Effector memory CD4-positive, alpha-beta T cell (primary cell): ENCODE measurements around the gene SUN5.
A peak's percentile ranks its signal among the peaks of the same experiment; 100 is the strongest.
"Not testable (repeated sequence)": the region's sequence is repeated elsewhere in the genome, so short reads cannot be mapped to it uniquely, and the experiment has no call there.

Experiments
- DNase-seq, 3 donors: peaks; one replicate each; pipeline ENCODE4 v3.0.0-alpha.2; 2020
- H3K27ac ChIP-seq: 2 replicates; pipeline ENCODE4 v1.7.0; 2013; ENCODE audit warnings: mild to moderate bottlenecking, low read length, moderate library complexity; ENCODE audit not compliant: insufficient read depth, poor library complexity, severe bottlenecking
- H3K27me3 ChIP-seq: replicated peaks from 2 replicates; pipeline ENCODE4 v1.7.0; 2013; ENCODE audit warnings: mild to moderate bottlenecking, low read length; ENCODE audit not compliant: insufficient read depth, control insufficient read depth, poor library complexity, severe bottlenecking
- H3K36me3 ChIP-seq: 2 replicates; pipeline ENCODE4 v1.7.0; 2013; ENCODE audit warnings: mild to moderate bottlenecking, low read length, moderate library complexity; ENCODE audit not compliant: control insufficient read depth, insufficient read depth
- H3K4me1 ChIP-seq: 2 replicates; pipeline ENCODE4 v1.7.0; 2013; ENCODE audit warnings: low read length, mild to moderate bottlenecking; ENCODE audit not compliant: control insufficient read depth, insufficient read depth, poor library complexity, severe bottlenecking
- H3K4me3 ChIP-seq: 2 replicates; pipeline ENCODE4 v1.7.0; 2013; ENCODE audit warnings: low read length, low read depth, mild to moderate bottlenecking; ENCODE audit not compliant: insufficient read depth, poor library complexity, severe bottlenecking
- H3K9me3 ChIP-seq: 2 replicates; pipeline ENCODE4 v1.7.0; 2013; ENCODE audit warnings: mild to moderate bottlenecking, low read length, moderate library complexity; ENCODE audit not compliant: control insufficient read depth

Gene SUN5

GRCh38 chr20:32975698-32976674, 28.2 kb downstream of the SUN5 start:
- Histone ChIP-seq H3K27me3 (no peaks in the 10 kb centered on the region), H3K4me1 (peaks cover 35% of the 10 kb centered on the region), H3K27ac (peak overlapping the region; percentile 57), H3K4me3 (no peak overlapping the region), H3K36me3 (no peaks in the 10 kb centered on the region), H3K9me3 (peaks cover 16% of the 10 kb centered on the region)
- DNase-seq = no peak

- not testable (repeated sequence) for H3K4me3 ChIP-seq, DNase-seq
These were observed 29.1 kb downstream of the SUN5 start for GRCh38 chr20:32975121-32975520.

GRCh38 chr20:32974204-32975064, 29.8 kb downstream of the SUN5 start:
- H3K27me3 ChIP-seq, H3K4me3 ChIP-seq, H3K36me3 ChIP-seq, DNase-seq: not testable (repeated sequence)
- Histone ChIP-seq H3K4me1 (peaks cover 51% of the 10 kb centered on the region), H3K27ac (peak overlapping the region; percentile 98), H3K9me3 (peaks cover 16% of the 10 kb centered on the region)

More at GRCh38 chr20:32975121-32975520, 29.1 kb downstream of the SUN5 start:
- H3K36me3 ChIP-seq, H3K27me3 ChIP-seq: not testable (repeated sequence)
- peaks cover 44% of the 10 kb centered on the region for H3K4me1 ChIP-seq
- H3K27ac ChIP-seq = peak overlapping the region; percentile 16
- H3K9me3 ChIP-seq = peaks cover 16% of the 10 kb centered on the region

- H3K27me3 ChIP-seq = no peaks in the 10 kb centered on the region
- peak overlapping the region; percentile 98 for H3K27ac ChIP-seq
- H3K36me3 ChIP-seq = no peaks in the 10 kb centered on the region
- peaks cover 63% of the 10 kb centered on the region for H3K4me1 ChIP-seq
- H3K9me3 ChIP-seq = peaks cover 16% of the 10 kb centered on the region
- peak overlapping the region; percentile 16 for H3K4me3 ChIP-seq
- no peak for DNase-seq
These were observed 31.0 kb downstream of the SUN5 start for GRCh38 chr20:32973077-32973717.

- Histone ChIP-seq H3K4me3 (peak overlapping the region; percentile 16), H3K27ac (peak overlapping the region; percentile 98), H3K4me1 (peaks cover 71% of the 10 kb centered on the region), H3K9me3 (peaks cover 16% of the 10 kb centered on the region), H3K36me3 (no peaks in the 10 kb centered on the region), H3K27me3 (no peaks in the 10 kb centered on the region)
- DNase-seq = peak; percentile 84
These were observed 31.8 kb downstream of the SUN5 start for GRCh38 chr20:32972181-32973076.

GRCh38 chr20:32971703-32972161, 32.5 kb downstream of the SUN5 start:
- Histone ChIP-seq H3K36me3 (no peaks in the 10 kb centered on the region), H3K4me1 (peaks cover 78% of the 10 kb centered on the region), H3K9me3 (peaks cover 9% of the 10 kb centered on the region), H3K27me3 (no peaks in the 10 kb centered on the region), H3K27ac (peak overlapping the region; percentile 98), H3K4me3 (peak overlapping the region; percentile 16)
- peak in 1 of 3 donors; percentile 16 for DNase-seq

- Histone ChIP-seq H3K27ac (peak overlapping the region; percentile 98), H3K4me3 (no peak overlapping the region), H3K4me1 (peaks cover 84% of the 10 kb centered on the region), H3K36me3 (no peaks in the 10 kb centered on the region), H3K9me3 (peaks cover 1% of the 10 kb centered on the region), H3K27me3 (no peaks in the 10 kb centered on the region)
- no peak for DNase-seq
These were observed 33.3 kb downstream of the SUN5 start for GRCh38 chr20:32970973-32971300.

- Histone ChIP-seq H3K27ac (peak overlapping the region; percentile 98), H3K4me1 (peaks cover 87% of the 10 kb centered on the region), H3K36me3 (no peaks in the 10 kb centered on the region), H3K27me3 (no peaks in the 10 kb centered on the region), H3K4me3 (no peak overlapping the region), H3K9me3 (no peaks in the 10 kb centered on the region)
- no peak for DNase-seq
These were observed 33.9 kb downstream of the SUN5 start for GRCh38 chr20:32970115-32970972.
